VCaP (cell line): ENCODE results near the gene CYP2C8.

Source experiments
- H3K27ac ChIP-seq: fragments of 450-650 bp; 2 replicates; pipeline ENCODE4 v1.5.1; 2017
- TF ChIP-seq, protein P1 (sequence below): fragments of 450-650 bp; conservative IDR thresholded peaks from 2 replicates; pipeline ENCODE4 v1.5.1; 2017; ENCODE audit warnings: mild to moderate bottlenecking, moderate library complexity

Gene CYP2C8

DNA sequence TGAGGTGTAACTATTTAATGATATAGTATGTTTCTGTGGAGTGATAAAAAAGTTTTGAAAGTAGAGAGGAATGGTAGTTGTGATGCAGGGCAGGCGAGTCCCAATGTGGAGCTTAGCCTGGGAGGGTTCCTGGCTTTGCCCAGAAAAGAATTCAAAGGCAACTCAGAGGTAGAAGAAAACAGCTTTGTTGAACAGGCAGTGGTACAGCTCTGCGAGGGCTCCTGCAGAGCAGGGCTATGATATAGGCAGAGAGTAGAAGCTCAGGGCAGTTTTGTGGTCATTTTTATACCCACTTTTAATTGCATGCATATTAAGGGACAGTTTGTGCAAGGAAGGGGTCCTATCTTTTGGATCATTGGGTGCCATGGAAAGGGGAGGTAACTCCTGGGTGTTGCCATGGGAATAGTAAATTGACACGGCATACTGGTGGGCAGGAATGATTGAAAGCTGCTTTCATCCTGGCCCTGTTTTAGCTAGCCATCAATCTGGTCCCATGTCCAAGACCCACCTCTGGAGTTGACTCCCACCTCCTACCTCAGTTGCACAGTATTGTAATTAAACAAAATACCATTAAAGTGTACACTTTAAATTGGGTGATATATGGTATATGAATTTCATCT lies 12.4 kb downstream of the CYP2C8 start:
- no peak overlapping the region for H3K27ac ChIP-seq
- TF ChIP-seq, protein P1, sequence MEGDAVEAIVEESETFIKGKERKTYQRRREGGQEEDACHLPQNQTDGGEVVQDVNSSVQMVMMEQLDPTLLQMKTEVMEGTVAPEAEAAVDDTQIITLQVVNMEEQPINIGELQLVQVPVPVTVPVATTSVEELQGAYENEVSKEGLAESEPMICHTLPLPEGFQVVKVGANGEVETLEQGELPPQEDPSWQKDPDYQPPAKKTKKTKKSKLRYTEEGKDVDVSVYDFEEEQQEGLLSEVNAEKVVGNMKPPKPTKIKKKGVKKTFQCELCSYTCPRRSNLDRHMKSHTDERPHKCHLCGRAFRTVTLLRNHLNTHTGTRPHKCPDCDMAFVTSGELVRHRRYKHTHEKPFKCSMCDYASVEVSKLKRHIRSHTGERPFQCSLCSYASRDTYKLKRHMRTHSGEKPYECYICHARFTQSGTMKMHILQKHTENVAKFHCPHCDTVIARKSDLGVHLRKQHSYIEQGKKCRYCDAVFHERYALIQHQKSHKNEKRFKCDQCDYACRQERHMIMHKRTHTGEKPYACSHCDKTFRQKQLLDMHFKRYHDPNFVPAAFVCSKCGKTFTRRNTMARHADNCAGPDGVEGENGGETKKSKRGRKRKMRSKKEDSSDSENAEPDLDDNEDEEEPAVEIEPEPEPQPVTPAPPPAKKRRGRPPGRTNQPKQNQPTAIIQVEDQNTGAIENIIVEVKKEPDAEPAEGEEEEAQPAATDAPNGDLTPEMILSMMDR = no peak

DNA sequence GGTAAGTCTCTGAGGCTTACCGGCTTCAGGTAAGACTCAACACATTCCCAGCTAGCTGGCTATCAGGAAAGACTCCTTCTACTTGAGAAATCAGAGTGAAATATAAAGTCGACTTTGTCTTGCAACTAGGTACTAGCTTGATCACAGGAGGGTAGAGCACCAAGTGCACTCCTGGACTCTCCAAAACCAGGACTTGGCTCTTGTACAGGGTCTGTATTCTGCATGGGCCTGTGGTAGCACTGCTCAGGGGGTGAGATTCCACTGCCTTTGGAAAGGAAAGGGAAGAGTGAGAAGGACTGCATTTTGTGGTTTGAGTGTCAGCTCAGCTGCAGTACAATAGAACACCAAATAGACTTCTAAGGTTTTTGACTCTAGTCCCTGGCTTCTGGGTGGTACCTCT lies 19.4 kb downstream of the CYP2C8 start:
- H3K27ac ChIP-seq = no peak overlapping the region
- TF ChIP-seq, protein P1 = no peak

DNA sequence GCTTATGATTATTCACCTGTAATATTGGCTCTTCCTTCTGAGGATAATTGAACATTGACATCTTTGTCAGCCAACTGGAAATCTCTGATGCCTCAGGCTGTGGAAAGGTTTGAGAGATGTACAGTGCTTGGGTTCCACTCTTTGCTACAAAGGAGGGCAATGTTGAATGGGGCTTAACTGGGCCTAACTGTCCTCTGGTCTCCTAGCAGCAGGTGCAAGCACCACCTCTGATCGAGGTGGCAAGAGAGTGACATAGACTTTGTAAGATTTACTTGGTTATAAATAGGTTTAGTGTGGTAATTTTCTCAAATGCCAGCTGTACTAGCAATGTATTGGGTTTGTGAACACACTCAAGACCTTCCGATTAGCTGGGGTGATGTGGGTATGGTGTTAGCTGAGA lies 21.1 kb downstream of the CYP2C8 start:
- TF ChIP-seq, protein P1 = no peak
- H3K27ac ChIP-seq = no peak overlapping the region

DNA sequence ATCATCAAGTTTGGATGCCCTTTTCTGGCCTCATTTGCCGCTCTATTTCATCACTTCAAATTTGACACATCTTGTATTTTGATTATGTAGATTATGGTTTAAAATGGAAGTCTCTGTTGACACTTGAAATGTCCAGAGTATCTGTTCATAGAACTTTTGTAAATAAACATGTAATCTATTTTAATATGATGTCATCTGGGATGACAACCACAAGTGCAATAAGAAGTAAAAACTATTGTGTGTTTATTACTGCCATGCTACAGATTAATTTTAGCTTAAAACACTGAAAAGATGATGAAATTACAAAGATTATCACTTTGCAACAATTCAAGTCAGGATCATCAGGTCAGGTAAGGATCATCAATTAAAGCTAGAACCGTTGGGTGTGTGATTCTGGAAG lies 30.0 kb downstream of the CYP2C8 start:
- TF ChIP-seq, protein P1 = no peak
- no peak overlapping the region for H3K27ac ChIP-seq

DNA sequence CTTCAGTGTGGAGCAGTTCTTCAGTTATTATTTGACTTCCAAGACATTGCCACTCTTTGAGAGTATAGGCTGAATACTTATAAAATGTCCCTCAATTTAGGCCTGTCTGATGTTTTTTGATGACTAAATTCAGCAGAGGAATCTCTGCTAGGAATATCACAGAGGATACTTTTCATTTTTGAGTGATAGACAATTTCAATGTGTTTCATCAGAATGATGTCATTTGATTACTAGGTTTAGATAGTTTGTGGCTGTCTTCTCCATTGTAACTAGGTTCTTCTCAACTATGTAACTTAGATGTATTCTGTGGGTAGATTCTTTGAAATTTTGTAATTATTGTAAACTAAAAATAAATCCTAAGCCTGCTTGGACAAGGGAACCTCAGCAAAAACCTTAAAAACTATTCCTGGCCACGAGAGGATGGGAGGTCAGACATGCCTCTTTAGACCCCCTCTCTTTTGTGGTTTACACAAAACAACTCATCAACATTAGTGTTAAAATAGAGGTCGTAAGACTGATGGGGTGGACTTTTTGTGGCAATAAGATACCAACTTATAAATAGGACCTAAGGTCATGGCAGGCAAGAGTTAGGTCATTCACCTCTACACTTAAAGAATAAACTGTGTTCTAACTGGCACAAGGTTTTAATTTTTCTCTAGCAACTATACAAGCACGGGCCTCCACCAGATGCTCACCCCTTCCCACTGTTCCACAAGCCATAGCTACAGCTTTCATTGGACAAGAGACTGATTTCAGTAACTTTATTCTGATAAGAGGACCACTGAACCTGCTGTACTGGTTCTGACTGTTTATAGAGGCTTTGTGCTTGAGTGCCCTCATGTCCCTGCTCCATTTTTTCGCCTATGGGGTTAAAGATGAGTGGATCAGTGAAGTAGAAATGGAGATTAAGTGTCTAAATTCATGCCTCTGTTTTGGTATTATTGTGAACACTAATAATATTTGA lies 33.7 kb downstream of the CYP2C8 start:
- TF ChIP-seq, protein P1 = no peak
- peak overlapping the region; percentile 41 for H3K27ac ChIP-seq

DNA sequence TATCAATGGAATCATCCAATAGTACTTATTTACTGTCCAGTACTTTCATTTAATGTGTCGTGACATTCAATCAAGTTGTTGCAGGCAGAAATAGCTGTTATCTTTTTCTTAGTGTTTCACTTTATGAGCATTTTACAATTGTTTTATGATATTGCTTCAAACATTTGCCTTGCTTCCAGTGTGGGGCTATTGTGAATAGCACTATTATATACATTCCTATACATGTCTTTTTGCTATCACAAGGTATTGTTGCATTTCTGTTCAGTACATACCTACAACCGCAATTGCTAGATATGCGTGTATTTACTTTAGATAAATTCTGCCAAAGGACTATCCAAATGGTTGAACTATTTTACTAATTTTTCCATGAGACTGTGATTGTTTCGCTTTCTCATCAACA lies 34.9 kb downstream of the CYP2C8 start:
- TF ChIP-seq, protein P1 = no peak
- H3K27ac ChIP-seq = no peak overlapping the region

DNA sequence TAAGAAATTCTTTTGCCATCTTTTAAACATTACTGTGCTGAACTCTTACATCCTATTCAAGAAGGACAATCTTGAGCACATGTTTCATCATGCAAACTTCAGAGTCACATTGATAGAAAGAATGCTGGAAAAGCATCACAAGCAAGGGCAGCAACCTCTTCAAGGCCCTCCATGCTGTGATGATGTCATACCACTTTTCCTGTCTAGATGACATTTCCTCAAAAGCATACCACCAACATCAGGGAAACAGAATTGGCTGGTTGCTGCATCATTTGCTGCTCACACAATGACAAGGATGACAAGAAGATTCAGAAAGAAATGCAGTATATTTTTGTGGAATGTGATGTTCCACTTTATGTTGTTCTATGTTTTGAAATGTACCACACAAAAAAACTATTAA lies 37.6 kb downstream of the CYP2C8 start:
- no peak overlapping the region for H3K27ac ChIP-seq
- TF ChIP-seq, protein P1 = no peak
